SK-N-MC (cell line): ENCODE measurements around the gene GALNT13.

Source experiments
- EZH2 ChIP-seq: fragments of 200-600 bp; sonication (generic); IDR thresholded peaks from one replicate; pipeline ENCODE4 v1.6.1; 2017; ENCODE audit warnings: antibody characterized with exemption
- POLR2AphosphoS5 ChIP-seq: IDR thresholded peaks from 2 replicates; pipeline ENCODE4 v1.6.1; 2012; ENCODE audit warnings: mild to moderate bottlenecking, low read depth, low read length, borderline replicate concordance

- TF ChIP-seq EZH2 (no peak), POLR2AphosphoS5 (no peak)
These were observed 37.1 kb upstream of the GALNT13 start for GRCh38 chr2:153834662-153835061.
